ENCODE data around the gene PFDN5. TPM values are rescaled to one million over a fixed set of nuclear protein-coding genes. Genes with fewer than 3 reads are reported as not detected.
A peak's percentile ranks its signal among the peaks of the same experiment; 100 is the strongest.
"Not testable (repeated sequence)": the region's sequence is repeated elsewhere in the genome, so short reads cannot be mapped to it uniquely, and the experiment has no call there.

Gene PFDN5
- total RNA-seq, 1 donor from 2014 or later, result 350 TPM

GRCh38 chr12:53326460-53327185 lies 31.3 kb downstream of the PFDN5 start:
- no peak for DNase-seq (ENCODE audit: low read depth in 2 of 2)

- DNase-seq (ENCODE audit: low read depth in 2 of 2), result peak in 1 of 2 donors; percentile 22
Observed at GRCh38 chr12:53327435-53328042, 32.2 kb downstream of the PFDN5 start.

DNA sequence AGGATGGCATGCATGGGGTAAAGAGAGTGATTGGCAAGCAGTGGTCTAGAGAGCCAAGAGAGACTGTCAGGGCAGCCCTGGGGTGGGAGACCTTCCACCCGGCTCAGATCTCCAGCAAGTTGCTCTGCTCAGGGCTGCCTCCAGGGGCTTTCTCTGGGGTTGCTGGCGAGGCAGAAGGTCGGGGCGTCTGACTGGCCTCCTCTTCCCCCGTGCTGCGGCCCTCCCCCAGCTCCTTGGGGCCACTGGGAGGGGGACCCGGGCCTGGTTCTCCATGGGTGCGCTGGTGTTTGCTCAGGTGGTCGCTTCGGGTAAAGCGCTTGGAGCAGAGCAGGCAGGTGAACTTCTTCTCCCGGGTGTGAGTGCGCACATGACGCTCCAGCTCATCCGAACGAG lies 32.7 kb downstream of the PFDN5 start:
- no peak for DNase-seq (ENCODE audit: low read depth in 2 of 2)

DNA sequence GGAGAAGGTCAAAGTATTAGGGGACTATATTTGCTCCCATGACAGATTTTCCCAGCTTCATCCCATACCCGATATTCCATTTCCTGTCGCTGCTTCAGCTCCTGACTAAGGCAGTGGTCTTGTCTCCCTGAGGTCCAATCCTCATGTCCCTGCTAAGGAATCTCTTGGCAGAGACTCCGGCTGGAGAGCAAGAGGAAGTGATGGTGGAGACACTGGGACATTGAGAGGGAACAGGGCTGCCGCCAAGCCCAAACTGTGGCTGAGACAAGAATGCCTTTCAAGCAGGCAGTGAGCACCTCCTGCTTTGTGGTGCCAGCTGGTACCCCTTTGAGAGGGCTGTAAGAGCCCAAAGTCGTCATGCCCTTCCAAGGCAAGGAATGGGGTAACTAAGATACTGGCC lies 35.3 kb downstream of the PFDN5 start:
- DNase-seq (ENCODE audit: low read depth in 2 of 2), result no peak

- DNase-seq (ENCODE audit: low read depth in 2 of 2), result not testable (repeated sequence)
Observed at GRCh38 chr12:53332339-53332738, 37.0 kb downstream of the PFDN5 start.

GRCh38 chr12:53332744-53333143 lies 37.4 kb downstream of the PFDN5 start:
- DNase-seq (ENCODE audit: low read depth in 2 of 2), result no peak

DNA sequence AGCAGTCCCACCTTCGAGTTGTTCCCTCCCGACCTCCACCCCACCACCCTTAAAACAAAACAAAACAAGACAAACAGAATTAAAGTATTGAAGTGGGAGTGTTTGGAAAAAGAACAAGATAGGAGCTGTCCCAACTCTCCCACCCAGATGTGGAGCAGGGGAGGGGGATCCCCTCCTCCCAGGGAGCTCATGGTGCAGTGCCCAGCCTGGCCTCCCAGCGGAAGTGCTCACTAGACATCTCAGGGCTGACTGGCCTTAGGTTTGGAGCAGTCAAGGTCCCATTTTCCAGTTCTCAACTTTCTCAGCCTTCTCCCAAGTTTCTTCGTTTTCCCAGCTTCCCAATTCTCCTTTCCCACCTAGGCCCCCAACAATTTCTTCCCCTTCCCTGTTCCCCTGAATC lies 37.9 kb downstream of the PFDN5 start:
- DNase-seq (ENCODE audit: low read depth in 2 of 2), result no peak

DNA sequence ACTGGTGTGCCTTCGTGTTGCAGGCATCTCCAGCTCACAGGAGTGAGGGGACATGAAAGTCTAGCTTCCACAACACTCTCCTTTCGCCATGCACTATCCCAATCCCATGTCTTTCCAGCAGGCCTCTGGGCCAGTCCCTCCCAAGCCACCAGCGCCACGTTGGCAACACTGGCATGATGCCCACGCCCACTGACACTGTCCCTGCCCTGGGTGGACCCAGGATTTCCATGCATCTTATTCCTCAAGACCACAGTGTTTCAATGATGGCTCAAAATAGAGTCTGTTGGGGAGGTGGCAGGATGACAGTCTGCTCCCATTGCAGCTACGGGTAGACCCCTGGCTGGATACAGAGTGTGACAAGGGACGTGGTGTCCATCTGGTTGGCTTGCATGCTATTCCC lies 38.5 kb downstream of the PFDN5 start:
- DNase-seq (ENCODE audit: low read depth in 2 of 2), result no peak

- no peak for DNase-seq (ENCODE audit: low read depth in 2 of 2)
Observed at GRCh38 chr12:53334822-53335221, 39.5 kb downstream of the PFDN5 start.

GRCh38 chr12:53336181-53336681 lies 40.9 kb downstream of the PFDN5 start, which contains the start of gene SP7:
TSS of gene SP7 (minus strand) at chr12:53336354. CDS start at chr12:53335646, 708 bp downstream.
- DNase-seq (ENCODE audit: low read depth in 2 of 2), result no peak

- DNase-seq (ENCODE audit: low read depth in 2 of 2), result no peak
Observed at GRCh38 chr12:53338017-53338416, 42.7 kb downstream of the PFDN5 start.

DNA sequence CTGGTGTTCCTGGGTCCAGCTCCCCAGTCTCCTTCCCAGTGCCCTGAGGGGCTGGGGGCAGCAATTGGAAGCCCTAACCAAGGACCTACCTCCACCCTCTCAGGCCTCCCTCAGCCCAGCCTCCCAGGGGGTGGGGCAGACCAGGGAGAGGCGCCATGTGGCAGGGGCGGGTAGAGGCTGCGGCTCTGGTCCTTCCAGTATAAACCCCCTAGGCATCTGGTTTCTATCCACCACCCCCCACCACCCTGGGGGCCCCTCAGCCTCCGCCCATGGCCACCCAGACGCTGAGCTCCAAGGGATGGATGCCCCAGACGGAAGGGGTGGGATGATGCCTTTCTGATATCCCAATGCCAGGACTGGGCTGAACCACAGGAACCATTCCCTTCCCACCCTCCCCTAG lies 43.6 kb downstream of the PFDN5 start:
- no peak for DNase-seq (ENCODE audit: low read depth in 2 of 2)

DNA sequence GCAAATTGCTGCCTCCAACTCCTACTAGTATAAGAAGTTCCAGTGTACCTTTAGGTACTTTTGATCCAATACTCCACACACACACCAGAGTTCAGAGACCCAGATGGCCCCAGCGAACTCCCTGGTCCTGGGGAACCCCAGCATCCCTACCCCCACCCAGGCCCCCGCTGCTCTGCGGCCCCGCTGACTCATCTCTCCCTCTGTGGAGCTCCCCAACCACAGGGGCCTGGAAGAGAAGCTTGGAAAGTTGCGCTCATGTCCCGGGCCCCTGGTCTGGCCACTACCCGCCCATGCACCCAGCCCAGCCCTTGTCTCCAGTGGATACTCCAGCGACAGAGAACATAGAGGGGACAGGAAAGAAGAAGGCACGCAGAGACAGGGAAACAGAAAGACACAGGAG lies 45.1 kb downstream of the PFDN5 start:
- DNase-seq (ENCODE audit: low read depth in 2 of 2), result no peak

DNA sequence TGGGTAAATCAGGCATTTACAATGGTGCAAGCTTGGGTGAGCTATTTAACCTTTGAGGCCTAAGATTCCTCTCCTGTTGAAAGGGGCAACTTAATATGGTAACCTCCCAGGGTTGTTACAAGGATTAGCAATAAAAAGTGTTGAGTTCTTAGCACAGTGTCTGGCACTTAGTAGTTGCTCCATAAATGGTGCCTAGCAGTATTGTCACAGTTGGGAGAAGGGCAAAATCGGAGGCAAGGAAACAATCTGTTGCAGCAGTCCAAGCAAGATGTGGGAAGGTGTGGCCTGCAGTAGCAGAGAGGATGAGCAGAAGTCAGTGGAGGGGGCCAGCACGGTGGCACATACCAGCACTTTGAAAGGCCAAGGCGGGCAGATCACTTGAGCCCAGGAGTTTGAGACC lies 48.1 kb downstream of the PFDN5 start:
- no peak for DNase-seq (ENCODE audit: low read depth in 2 of 2)

DNA sequence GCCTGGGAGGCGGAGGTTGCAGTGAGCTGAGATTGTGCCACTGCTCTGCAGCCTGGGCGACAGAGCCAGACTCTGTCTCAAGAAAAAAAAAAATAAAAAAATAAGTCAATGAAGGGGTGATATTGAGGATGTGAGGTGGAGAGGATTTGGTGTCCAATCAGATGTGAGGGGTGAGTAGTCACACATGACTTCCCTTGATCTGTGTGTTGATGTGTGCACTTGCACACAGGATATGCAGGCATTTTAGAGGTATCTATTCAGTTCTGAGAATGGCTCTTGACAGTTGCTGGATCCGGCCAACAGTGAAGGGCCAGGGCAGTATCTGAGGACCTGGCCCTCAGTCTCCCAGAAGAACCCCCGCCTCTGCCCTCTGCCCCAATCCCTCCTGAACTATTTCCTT lies 48.6 kb downstream of the PFDN5 start:
- DNase-seq (ENCODE audit: low read depth in 2 of 2), result no peak

GRCh38 chr12:53344487-53344823 lies 49.1 kb downstream of the PFDN5 start:
- DNase-seq (ENCODE audit: low read depth in 2 of 2), result no peak

- peak; percentile 51 to 76 for DNase-seq (ENCODE audit: low read depth in 2 of 2)
Observed at GRCh38 chr12:53344824-53345485, 49.6 kb downstream of the PFDN5 start.

DNA sequence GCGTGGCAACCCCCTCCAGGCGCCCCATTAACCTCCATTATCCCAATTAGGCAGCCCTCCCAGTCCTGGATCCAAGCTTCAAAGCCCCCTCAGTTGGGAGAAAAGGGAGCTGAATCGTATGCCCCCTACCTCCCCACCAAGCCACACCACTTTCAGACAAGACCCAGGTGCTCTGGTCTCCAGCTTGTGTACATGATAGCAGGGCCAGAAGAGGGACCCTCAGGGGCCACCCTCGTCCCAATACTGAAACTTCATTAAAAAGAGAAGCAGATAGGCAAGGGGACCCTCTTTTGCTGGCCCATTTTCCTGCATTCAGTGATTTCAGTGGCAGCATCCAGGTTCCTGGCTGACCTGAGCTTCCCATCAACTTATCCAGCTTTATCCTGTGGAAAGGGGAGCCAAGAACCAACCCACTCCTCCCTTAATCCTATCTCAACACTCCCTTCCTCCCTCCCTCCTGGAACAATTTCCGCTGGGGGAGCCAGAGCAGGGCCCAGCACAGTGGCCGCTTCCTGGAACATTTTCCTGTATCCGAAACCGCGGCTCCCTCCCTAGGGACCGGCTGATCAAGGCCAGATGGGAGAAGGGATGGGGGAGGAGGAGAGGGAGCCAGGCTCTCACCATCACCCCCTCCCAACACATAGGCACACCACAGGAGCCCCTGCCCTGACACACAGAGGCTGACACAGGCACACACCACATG lies 50.3 kb downstream of the PFDN5 start:
- peak; percentile 47 to 83 for DNase-seq (ENCODE audit: low read depth in 2 of 2)

GRCh38 chr12:53346491-53346890 lies 51.1 kb downstream of the PFDN5 start:
- DNase-seq (ENCODE audit: low read depth in 2 of 2), result no peak

GRCh38 chr12:53347905-53348304 lies 52.6 kb downstream of the PFDN5 start:
- no peak for DNase-seq (ENCODE audit: low read depth in 2 of 2)
